K562 (cell line): ENCODE results near the gene ITGB2. TPM values are rescaled to one million over a fixed set of nuclear protein-coding genes. Genes with fewer than 3 reads are reported as not detected.
A peak's percentile ranks its signal among the peaks of the same experiment; 100 is the strongest.

Experiments used
- ATAC-seq: fragments of 200-7000 bp; cut with Tn5 transposase; 3 replicates; pipeline ENCODE4 v1.9.1; 2020; ENCODE audit warnings: moderate library complexity
- BruUV-seq: library from RNA; stranded (reverse); fragments of 400-500 nt; replicated peaks from 2 replicates; lab custom pipeline; 2021; lab: Mats Ljungman, UMichigan
- CTCF ChIA-PET: fragments of 300-600 bp; formaldehyde crosslinking; extraction: SDS; loops from one replicate; lab custom pipeline; 2021; ENCODE audit warnings: low intra/inter-chr PET ratio; lab: Yijun Ruan, JAX
- POLR2A ChIA-PET: fragments of 300-600, 350-650 bp; sonication (Branson Sonifier 250); formaldehyde crosslinking; extraction: SDS; loops from one replicate; lab custom pipeline; 2021; ENCODE audit warnings: antibody characterized with exemption, inconsistent platforms; lab: Yijun Ruan, JAX
- DNase-seq, 4 experiments: peaks; one replicate each; pipeline versions ENCODE4 v3.0.0 to v3.0.0-alpha.2; 2011 to 2018; ENCODE audit warnings: low spot score in 3 of 4, mixed read lengths in 3 of 4; ENCODE audit errors: extremely low read depth in 1 of 4
- FAIRE-seq: peaks from 2 replicates; lab custom pipeline; 2011; peaks lifted over from hg19 to GRCh38; lab: Jason Lieb, UNC
- H2AFZ ChIP-seq: 2 replicates; pipeline ENCODE4 v1.6.0; 2011; ENCODE audit warnings: low read depth, low read length, control low read depth, inconsistent platforms
- H3K27ac ChIP-seq: fragments of 200-600 bp; 3 replicates; pipeline ENCODE4 v1.8.0; 2011; ENCODE audit warnings: low read depth, mild to moderate bottlenecking, control low read depth, inconsistent platforms, low read length, moderate library complexity, mixed read lengths; ENCODE audit errors: extremely low read depth
- H3K27me3 ChIP-seq, 2 experiments: fragments of 300-600 bp in 1 of 2; 2 replicates in 1 of 2; 3 replicates in 1 of 2; pipeline versions ENCODE4 v1.6.0 to v1.8.0; 2011; ENCODE audit warnings: inconsistent platforms in 2 of 2, low read length in 2 of 2, mild to moderate bottlenecking in 1 of 2, mixed read lengths in 1 of 2, moderate library complexity in 1 of 2; ENCODE audit not compliant: control insufficient read depth in 2 of 2, insufficient read depth in 2 of 2
- H3K36me3 ChIP-seq: fragments of 300-600 bp; 3 replicates; pipeline ENCODE4 v1.8.0; 2011; ENCODE audit warnings: mild to moderate bottlenecking, low read length, inconsistent platforms; ENCODE audit not compliant: control insufficient read depth, insufficient read depth
- H3K4me1 ChIP-seq, 2 experiments: fragments of 200-600 bp in 1 of 2; replicated peaks in 1 of 2; 2 replicates in 1 of 2; 3 replicates in 1 of 2; pipeline versions ENCODE4 v1.5.1 to v1.8.0; 2011; ENCODE audit warnings: inconsistent platforms in 2 of 2, low read length in 2 of 2, mild to moderate bottlenecking in 1 of 2, mixed read lengths in 1 of 2, moderate library complexity in 1 of 2; ENCODE audit not compliant: control insufficient read depth in 2 of 2, insufficient read depth in 2 of 2
- H3K4me2 ChIP-seq: 2 replicates; pipeline ENCODE4 v1.6.1; 2011; ENCODE audit warnings: low read length, control low read depth, inconsistent platforms, mixed read lengths; ENCODE audit not compliant: insufficient read depth
- H3K4me3 ChIP-seq: fragments of 200-600 bp; sonication (generic), shearing (Covaris generic); 2 replicates; pipeline ENCODE4 v1.5.1; 2016; ENCODE audit warnings: control low read depth, inconsistent platforms
- H3K79me2 ChIP-seq: fragments of 200-600 bp; 3 replicates; pipeline ENCODE4 v1.8.0; 2011; ENCODE audit warnings: low read length, inconsistent platforms; ENCODE audit not compliant: control insufficient read depth, insufficient read depth
- H3K9ac ChIP-seq, 2 experiments: 2 replicates each; pipeline versions ENCODE4 v1.6.0 to v1.6.1; 2011; ENCODE audit warnings: low read depth in 2 of 2, low read length in 2 of 2, control low read depth in 1 of 2, inconsistent platforms in 1 of 2, mild to moderate bottlenecking in 1 of 2, mixed read lengths in 1 of 2; ENCODE audit not compliant: insufficient read depth in 1 of 2
- H3K9me1 ChIP-seq: one replicate; pipeline ENCODE4 v1.6.0; 2011; ENCODE audit warnings: inconsistent platforms, mild to moderate bottlenecking, low read length, moderate library complexity; ENCODE audit not compliant: control insufficient read depth, insufficient read depth
- H3K9me3 ChIP-seq: replicated peaks from 2 replicates; pipeline ENCODE4 v1.5.1; 2011; ENCODE audit warnings: low read depth, low read length, inconsistent platforms; ENCODE audit not compliant: control insufficient read depth, insufficient read depth
- H4K20me1 ChIP-seq: replicated peaks from 2 replicates; pipeline ENCODE4 v1.6.1; 2011; ENCODE audit warnings: low read length, inconsistent platforms, mixed read lengths; ENCODE audit not compliant: control insufficient read depth, insufficient read depth
- BHLHE40 ChIP-seq: IDR thresholded peaks from 2 replicates; pipeline ENCODE4 v1.6.1; 2011; ENCODE audit warnings: low read length, improper control_type of control experiment
- C11orf30 ChIP-seq: fragments of 450-650 bp; IDR thresholded peaks from 2 replicates; pipeline ENCODE4 v1.6.1; 2016; ENCODE audit warnings: low read depth, mild to moderate bottlenecking
- CBFB ChIP-seq: sonication (generic); formaldehyde crosslinking; IDR thresholded peaks from 2 replicates; pipeline ENCODE4 v1.4.0; 2020; ENCODE audit warnings: mild to moderate bottlenecking, missing genetic modification reagents
- HDGF ChIP-seq: fragments of 450-650 bp; IDR thresholded peaks from 2 replicates; pipeline ENCODE4 v1.6.1; 2016
- HLTF ChIP-seq: fragments of 450-650 bp; IDR thresholded peaks from 2 replicates; pipeline ENCODE4 v1.6.1; 2016
- KDM1A ChIP-seq, 2 experiments: fragments of 450-650 bp; IDR thresholded peaks; 2 replicates each; pipeline ENCODE4 v1.6.1; 2016; ENCODE audit warnings: mild to moderate bottlenecking in 2 of 2
- MBD2 ChIP-seq: sonication (generic); IDR thresholded peaks from 2 replicates; pipeline ENCODE4 v1.6.1; 2016; ENCODE audit warnings: low read depth, borderline replicate concordance
- NFIC ChIP-seq: fragments of 450-650 bp; IDR thresholded peaks from 2 replicates; pipeline ENCODE4 v1.6.1; 2017; ENCODE audit warnings: mild to moderate bottlenecking, inconsistent platforms
- SMAD3 ChIP-seq: fragments of 450-650 bp; formaldehyde crosslinking; conservative IDR thresholded peaks from 2 replicates; pipeline ENCODE4 v1.4.0; 2020; ENCODE audit warnings: mild to moderate bottlenecking
- TRIM24 ChIP-seq, 2 experiments: fragments of 450-650 bp; IDR thresholded peaks; 2 replicates each; pipeline ENCODE4 v1.6.1; 2016
- ZFP30 ChIP-seq: fragments of 250-450 bp; sonication (Bioruptor Pico); IDR thresholded peaks from 2 replicates; pipeline ENCODE4 v1.8.0; 2022; ENCODE audit warnings: moderate library complexity, mild to moderate bottlenecking, inconsistent platforms, borderline replicate concordance
- WGBS: fragments of 100-300 bp; shearing (Covaris generic); methylation state at CpG from one replicate; pipeline ENCODE4 v1.1.6; 2016; ENCODE audit warnings: low coverage, mixed read lengths; ENCODE audit not compliant: insufficient coverage; ENCODE audit errors: missing lambda C conversion rate; 5-methylcytosine and 5-hydroxymethylcytosine counted together
- in situ Hi-C: fragments of 300-500 bp; cut with MboI; formaldehyde crosslinking; loops from 4 replicates; pipeline ENCODE4 v1.15.0; 2018; ENCODE audit warnings: inconsistent platforms, mixed read lengths
- intact Hi-C: fragments of 100-400 bp; cut with micrococcal nuclease; formaldehyde crosslinking; loops from 2 replicates; pipeline ENCODE4 v1.14.2; 2022
- polyA plus RNA-seq, 8 experiments: library from polyadenylated mRNA; depleted of rRNA in 4 of 8; stranded (reverse) in 5 of 8; unstranded in 3 of 8; fragments of >200 nt; fragmentation: Nextera tagmentation in 2 of 8; fragmentation: Illumina TruSeq in 1 of 8; extraction: Ambion mirVana in 2 of 8; extraction: Trizol in 1 of 8; gene quantifications; 2 replicates each; pipeline versions ENCODE4 v1.2.1 to v1.2.3, GENCODE V29; 2011 to 2014; ENCODE audit warnings: inconsistent platforms in 1 of 8, missing spikeins in 1 of 8
- total RNA-seq, 7 experiments: library from RNA; depleted of rRNA in 6 of 7; stranded (reverse); fragments of >200 nt in 6 of 7; fragmentation: Illumina TruSeq in 2 of 7; extraction: Trizol in 2 of 7; gene quantifications; 2 replicates each; pipeline versions ENCODE4 v1.2.1 to v1.2.3, GENCODE V29; 2011 to 2021; ENCODE audit warnings: low replicate concordance in 1 of 7

ITGB2 gene
- total and polyA plus RNA-seq, 9 of the 15 experiments (the other 6 are each of a cell fraction or from before 2014, with no cell fraction given): 0.07 to 1.3 (median 0.51) TPM; not detected in 2

GRCh38 chr21:44911068-44911383 lies 9.7 kb downstream of the ITGB2 start:
- Histone ChIP-seq H3K4me1 (peaks cover 9 to 57% of the 10 kb centered on the region in 2 experiments; a peak in 3 of 5 replicates), H3K9me1 (no peaks in the 10 kb centered on the region), H3K9ac (no peak overlapping the region), H2AFZ (peak overlapping the region; percentile 43; the same call in 1 of the 2 replicates), H3K27me3 (peaks cover 23 to 40% of the 10 kb centered on the region in 2 experiments), H3K9me3 (no peaks in the 10 kb centered on the region), H3K36me3 (no peaks in the 10 kb centered on the region), H3K4me2 (no peak overlapping the region), H4K20me1 (no peaks in the 10 kb centered on the region; the same call in none of the 2 replicates), H3K27ac (no peak overlapping the region), H3K79me2 (no peaks in the 10 kb centered on the region), H3K4me3 (no peak overlapping the region)
- ATAC-seq (no peak), FAIRE-seq (no peak), DNase-seq (no peak)
- ChIA-PET CTCF (interaction anchor here (0.7 kb wide), 1 partner anchor 111 kb away, joined by 4 read pairs; no protein-coding TSS in a partner anchor), POLR2A (no interaction called here)
- in situ Hi-C loops: no loop called here
- WGBS: 38% methylated on average over 10 of the region's 10 CpGs
- intact Hi-C loops: no loop called here
- TF ChIP-seq C11orf30 (no peak), HDGF (0 out of 2 replicates have a peak, but pooled peaks have one; percentile 72), KDM1A (IDR thresholded peaks at IDR 0.05) (peak in 1 of 2 experiments; percentile 98; a peak in 2 of 4 replicates)
- no TSS peak for BruUV-seq

GRCh38 chr21:44910229-44911067 lies 10.3 kb downstream of the ITGB2 start:
- no peak overlapping the region for H3K27ac ChIP-seq
- H3K4me1 ChIP-seq: peaks cover 9 to 62% of the 10 kb centered on the region in 2 experiments; a peak in 3 of 5 replicates
- FAIRE-seq (no peak), DNase-seq (no peak), ATAC-seq (no peak)
- no peaks in the 10 kb centered on the region for H3K9me3 ChIP-seq
- no TSS peak for BruUV-seq
- H3K4me2 ChIP-seq: no peak overlapping the region
- no peaks in the 10 kb centered on the region; the same call in none of the 2 replicates for H4K20me1 ChIP-seq
- peaks cover 27 to 44% of the 10 kb centered on the region in 2 experiments for H3K27me3 ChIP-seq
- WGBS: 44% methylated on average over 27 of the region's 27 CpGs
- in situ Hi-C loops: no loop called here
- H2AFZ ChIP-seq: no peak overlapping the region
- TF ChIP-seq HLTF (no peak), CBFB (CRISPR knock-in tag) (0 out of 2 replicates have a peak, but pooled peaks have one; percentile 43), NFIC (no peak), SMAD3 (CRISPR knock-in tag) (no peak), BHLHE40 (0 out of 2 replicates have a peak, but pooled peaks have one; percentile 5), TRIM24 (IDR thresholded peaks at IDR 0.05) (no peak), ZFP30 (CRISPR knock-in tag) (no peak), MBD2 (no peak)
- H3K4me3 ChIP-seq: no peak overlapping the region
- no peak overlapping the region for H3K9ac ChIP-seq
- no peaks in the 10 kb centered on the region for H3K9me1 ChIP-seq
- POLR2A ChIA-PET: no interaction called here
- CTCF ChIA-PET: no interaction called here
- intact Hi-C loops: no loop called here
- H3K36me3 ChIP-seq: no peaks in the 10 kb centered on the region
- no peaks in the 10 kb centered on the region for H3K79me2 ChIP-seq
